ENCODE measurements around the gene SYT15. TPM values are rescaled to one million over a fixed set of nuclear protein-coding genes. Genes with fewer than 3 reads are reported as not detected.

Gene SYT15
- total RNA-seq, 1 donor from 2014 or later, result 1.4 TPM

- no peak overlapping the region for H3K4me3 ChIP-seq (ENCODE audit: insufficient read depth, low read depth, low read length)
- no peaks in the 10 kb centered on the region for H3K36me3 ChIP-seq (ENCODE audit: insufficient read depth, low read length)
- no peaks in the 10 kb centered on the region for H3K79me2 ChIP-seq (ENCODE audit: insufficient read depth, low read length)
- TF ChIP-seq EZH2 (IDR thresholded peaks at IDR 0.05; ENCODE audit: insufficient read depth, low read length), result no peak
- no peak for TF ChIP-seq CTCF (IDR thresholded peaks at IDR 0.05; ENCODE audit: insufficient read depth, low read depth, low read length)
- H3K27ac ChIP-seq (ENCODE audit: low read depth, low read length), result no peak overlapping the region
- H3K27me3 Mint-ChIP-seq (ENCODE audit: low read depth, unreplicated experiment), result no peaks in the 10 kb centered on the region
- no peaks in the 10 kb centered on the region for H4K20me1 ChIP-seq (ENCODE audit: insufficient read depth, low read length)
- H3K27me3 ChIP-seq (ENCODE audit: insufficient read depth, low read length), result peaks cover 25% of the 10 kb centered on the region
- no peak overlapping the region for H3K27ac Mint-ChIP-seq (ENCODE audit: unreplicated experiment)
- no peak overlapping the region for H3K4me2 ChIP-seq (ENCODE audit: low read length)
- no peaks in the 10 kb centered on the region for H3K9me3 ChIP-seq (ENCODE audit: insufficient read depth, low read depth, low read length)
- FAIRE-seq (no peak), DNase-seq (ENCODE audit: low read depth) (no peak)
- H3K9me3 Mint-ChIP-seq (ENCODE audit: unreplicated experiment), result no peaks in the 10 kb centered on the region
- no peak overlapping the region for H3K4me3 Mint-ChIP-seq (ENCODE audit: unreplicated experiment)
- H3K9ac ChIP-seq (ENCODE audit: low read length), result no peak overlapping the region
- H2AFZ ChIP-seq (ENCODE audit: low read depth, low read length), result no peak overlapping the region
- peaks cover 6% of the 10 kb centered on the region for H3K4me1 Mint-ChIP-seq (ENCODE audit: low read depth, unreplicated experiment)
- no peaks in the 10 kb centered on the region for H3K4me1 ChIP-seq (ENCODE audit: insufficient read depth, low read length)
- H3K36me3 Mint-ChIP-seq (ENCODE audit: low read depth, unreplicated experiment), result peaks cover 1% of the 10 kb centered on the region
These were observed 27.0 kb upstream of the SYT15 start for GRCh38 chr10:46551701-46552525.

- FAIRE-seq (no peak), DNase-seq (ENCODE audit: low read depth) (no peak)
- Mint-ChIP-seq H3K4me1 (ENCODE audit: low read depth, unreplicated experiment) (peaks cover 6% of the 10 kb centered on the region), H3K4me3 (ENCODE audit: unreplicated experiment) (no peak overlapping the region), H3K27ac (ENCODE audit: unreplicated experiment) (no peak overlapping the region), H3K36me3 (ENCODE audit: low read depth, unreplicated experiment) (peaks cover 3% of the 10 kb centered on the region), H3K9me3 (ENCODE audit: unreplicated experiment) (no peaks in the 10 kb centered on the region), H3K27me3 (ENCODE audit: low read depth, unreplicated experiment) (no peaks in the 10 kb centered on the region)
- H3K36me3 ChIP-seq (ENCODE audit: insufficient read depth, low read length), result no peaks in the 10 kb centered on the region
- no peak overlapping the region for H3K4me2 ChIP-seq (ENCODE audit: low read length)
- H3K9me3 ChIP-seq (ENCODE audit: insufficient read depth, low read depth, low read length), result no peaks in the 10 kb centered on the region
- no peaks in the 10 kb centered on the region for H3K79me2 ChIP-seq (ENCODE audit: insufficient read depth, low read length)
- H2AFZ ChIP-seq (ENCODE audit: low read depth, low read length), result no peak overlapping the region
- no peaks in the 10 kb centered on the region for H4K20me1 ChIP-seq (ENCODE audit: insufficient read depth, low read length)
- peaks cover 31% of the 10 kb centered on the region for H3K27me3 ChIP-seq (ENCODE audit: insufficient read depth, low read length)
- no peak overlapping the region for H3K4me3 ChIP-seq (ENCODE audit: insufficient read depth, low read depth, low read length)
- H3K9ac ChIP-seq (ENCODE audit: low read length), result no peak overlapping the region
- no peaks in the 10 kb centered on the region for H3K4me1 ChIP-seq (ENCODE audit: insufficient read depth, low read length)
- H3K27ac ChIP-seq (ENCODE audit: low read depth, low read length), result no peak overlapping the region
- TF ChIP-seq EZH2 (IDR thresholded peaks at IDR 0.05; ENCODE audit: insufficient read depth, low read length) (no peak), CTCF (IDR thresholded peaks at IDR 0.05; ENCODE audit: insufficient read depth, low read depth, low read length) (no peak)
These were observed 26.2 kb upstream of the SYT15 start for GRCh38 chr10:46552526-46553237.

All from astrocyte (in vitro differentiated cells and primary cell).